ENCODE measurements around the gene GID4.

DNA sequence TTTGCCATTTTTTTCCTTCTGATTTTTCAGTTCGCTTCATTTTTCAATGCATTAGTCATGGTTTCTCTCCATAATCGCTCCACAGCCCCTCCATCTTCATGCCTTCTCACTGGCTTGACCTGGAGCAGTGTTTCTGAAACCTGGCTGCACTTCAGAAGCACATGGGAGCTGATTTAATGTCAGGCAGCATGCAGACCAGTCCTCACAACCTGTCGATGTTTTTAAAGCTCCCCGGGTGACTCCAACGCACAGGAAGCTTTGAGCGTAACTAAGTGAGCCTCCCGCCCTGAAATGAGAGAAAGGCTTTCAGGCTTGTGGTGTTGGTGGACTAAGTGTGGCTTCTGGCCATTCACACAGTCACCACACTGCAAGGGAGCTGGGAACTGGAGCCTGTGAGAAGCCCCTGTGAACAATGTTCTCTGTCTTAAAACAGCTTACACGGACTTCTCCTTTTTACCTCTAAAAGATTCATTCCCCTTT is 31.7 kb downstream of the GID4 start:
- TF ChIP-seq TAF1 (IDR thresholded peaks at IDR 0.05; ENCODE audit: low read depth) (no peak), FOXM1 (IDR thresholded peaks at IDR 0.05; ENCODE audit: borderline replicate concordance, low read depth) (no peak), EP300 (IDR thresholded peaks at IDR 0.05; ENCODE audit: borderline replicate concordance) (no peak), RAD21 (IDR thresholded peaks at IDR 0.05; ENCODE audit: low read depth) (no peak), TCF12 (IDR thresholded peaks at IDR 0.05; ENCODE audit: low read depth) (no peak), CREB1 (IDR thresholded peaks at IDR 0.05; ENCODE audit: low read depth) (no peak), YY1 (IDR thresholded peaks at IDR 0.05; ENCODE audit: low read depth) (no peak), CEBPB (IDR thresholded peaks at IDR 0.05) (no peak), TEAD4 (IDR thresholded peaks at IDR 0.05) (no peak), NFIC (IDR thresholded peaks at IDR 0.05) (no peak)
- TF ChIP-seq, protein P1, sequence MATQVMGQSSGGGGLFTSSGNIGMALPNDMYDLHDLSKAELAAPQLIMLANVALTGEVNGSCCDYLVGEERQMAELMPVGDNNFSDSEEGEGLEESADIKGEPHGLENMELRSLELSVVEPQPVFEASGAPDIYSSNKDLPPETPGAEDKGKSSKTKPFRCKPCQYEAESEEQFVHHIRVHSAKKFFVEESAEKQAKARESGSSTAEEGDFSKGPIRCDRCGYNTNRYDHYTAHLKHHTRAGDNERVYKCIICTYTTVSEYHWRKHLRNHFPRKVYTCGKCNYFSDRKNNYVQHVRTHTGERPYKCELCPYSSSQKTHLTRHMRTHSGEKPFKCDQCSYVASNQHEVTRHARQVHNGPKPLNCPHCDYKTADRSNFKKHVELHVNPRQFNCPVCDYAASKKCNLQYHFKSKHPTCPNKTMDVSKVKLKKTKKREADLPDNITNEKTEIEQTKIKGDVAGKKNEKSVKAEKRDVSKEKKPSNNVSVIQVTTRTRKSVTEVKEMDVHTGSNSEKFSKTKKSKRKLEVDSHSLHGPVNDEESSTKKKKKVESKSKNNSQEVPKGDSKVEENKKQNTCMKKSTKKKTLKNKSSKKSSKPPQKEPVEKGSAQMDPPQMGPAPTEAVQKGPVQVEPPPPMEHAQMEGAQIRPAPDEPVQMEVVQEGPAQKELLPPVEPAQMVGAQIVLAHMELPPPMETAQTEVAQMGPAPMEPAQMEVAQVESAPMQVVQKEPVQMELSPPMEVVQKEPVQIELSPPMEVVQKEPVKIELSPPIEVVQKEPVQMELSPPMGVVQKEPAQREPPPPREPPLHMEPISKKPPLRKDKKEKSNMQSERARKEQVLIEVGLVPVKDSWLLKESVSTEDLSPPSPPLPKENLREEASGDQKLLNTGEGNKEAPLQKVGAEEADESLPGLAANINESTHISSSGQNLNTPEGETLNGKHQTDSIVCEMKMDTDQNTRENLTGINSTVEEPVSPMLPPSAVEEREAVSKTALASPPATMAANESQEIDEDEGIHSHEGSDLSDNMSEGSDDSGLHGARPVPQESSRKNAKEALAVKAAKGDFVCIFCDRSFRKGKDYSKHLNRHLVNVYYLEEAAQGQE (IDR thresholded peaks at IDR 0.05; ENCODE audit: low read depth), result no peak
